DND-41 (cell line): ENCODE measurements around the gene SERBP1.
"Not testable (repeated sequence)": the region's sequence is repeated elsewhere in the genome, so short reads cannot be mapped to it uniquely, and the experiment has no call there.

Source experiments
- ATAC-seq: fragments of 200-7000 bp; cut with Tn5 transposase; 3 replicates; pipeline ENCODE4 v1.9.1; 2021; ENCODE audit warnings: low read depth; ENCODE audit not compliant: insufficient read depth
- DNase-seq: peaks from one replicate; pipeline ENCODE4 v3.0.0-alpha.2; 2020
- H2AFZ ChIP-seq: 2 replicates; pipeline ENCODE4 v1.6.0; 2012; ENCODE audit warnings: low read depth, low read length
- H3K27ac ChIP-seq: 2 replicates; pipeline ENCODE4 v1.5.1; 2012; ENCODE audit warnings: low read length, inconsistent platforms
- H3K27me3 ChIP-seq: fragments of 200-600 bp; sonication (generic); 2 replicates; pipeline ENCODE4 v1.6.0; 2012; ENCODE audit warnings: low read length, mild to moderate bottlenecking, inconsistent platforms; ENCODE audit not compliant: insufficient read depth, poor library complexity
- H3K36me3 ChIP-seq: 2 replicates; pipeline ENCODE4 v1.5.1; 2012; ENCODE audit warnings: low read length, inconsistent platforms; ENCODE audit not compliant: insufficient read depth
- H3K4me1 ChIP-seq: 2 replicates; pipeline ENCODE4 v1.5.1; 2012; ENCODE audit warnings: mild to moderate bottlenecking, low read length; ENCODE audit not compliant: insufficient read depth
- H3K4me2 ChIP-seq: 2 replicates; pipeline ENCODE4 v1.6.0; 2012; ENCODE audit warnings: mild to moderate bottlenecking, moderate library complexity, low read length, inconsistent platforms; ENCODE audit not compliant: insufficient read depth
- H3K4me3 ChIP-seq, 2 experiments: fragments of 200-600 bp in 1 of 2; shearing (Covaris generic) in 1 of 2; 2 replicates each; pipeline ENCODE4 v1.5.1; 2012 to 2016; ENCODE audit warnings: inconsistent platforms in 2 of 2, low read length in 2 of 2, mild to moderate bottlenecking in 2 of 2, low read depth in 1 of 2, moderate library complexity in 1 of 2
- H3K79me2 ChIP-seq: 2 replicates; pipeline ENCODE4 v1.6.0; 2012; ENCODE audit warnings: low read length, inconsistent platforms; ENCODE audit not compliant: insufficient read depth
- H3K9ac ChIP-seq: 2 replicates; pipeline ENCODE4 v1.6.0; 2012; ENCODE audit warnings: low read depth, mild to moderate bottlenecking, inconsistent platforms, low read length, moderate library complexity
- H3K9me3 ChIP-seq: 2 replicates; pipeline ENCODE4 v1.5.1; 2012; ENCODE audit warnings: low read length, moderate library complexity, mild to moderate bottlenecking, inconsistent platforms; ENCODE audit not compliant: insufficient read depth, severe bottlenecking
- H4K20me1 ChIP-seq: 2 replicates; pipeline ENCODE4 v1.6.0; 2012; ENCODE audit warnings: low read length; ENCODE audit not compliant: insufficient read depth
- EZH2 ChIP-seq: IDR thresholded peaks from 3 replicates; pipeline ENCODE4 v1.6.1; 2012; ENCODE audit warnings: borderline replicate concordance, low read depth, mild to moderate bottlenecking, moderate library complexity, low read length, inconsistent platforms; ENCODE audit not compliant: severe bottlenecking
- TF ChIP-seq, protein P1 (sequence below): IDR thresholded peaks from 2 replicates; pipeline ENCODE4 v1.5.1; 2012; ENCODE audit warnings: borderline replicate concordance, low read length, moderate library complexity, mild to moderate bottlenecking; ENCODE audit not compliant: poor library complexity, severe bottlenecking; ENCODE audit errors: extremely low read depth

The SERBP1 gene

DNA sequence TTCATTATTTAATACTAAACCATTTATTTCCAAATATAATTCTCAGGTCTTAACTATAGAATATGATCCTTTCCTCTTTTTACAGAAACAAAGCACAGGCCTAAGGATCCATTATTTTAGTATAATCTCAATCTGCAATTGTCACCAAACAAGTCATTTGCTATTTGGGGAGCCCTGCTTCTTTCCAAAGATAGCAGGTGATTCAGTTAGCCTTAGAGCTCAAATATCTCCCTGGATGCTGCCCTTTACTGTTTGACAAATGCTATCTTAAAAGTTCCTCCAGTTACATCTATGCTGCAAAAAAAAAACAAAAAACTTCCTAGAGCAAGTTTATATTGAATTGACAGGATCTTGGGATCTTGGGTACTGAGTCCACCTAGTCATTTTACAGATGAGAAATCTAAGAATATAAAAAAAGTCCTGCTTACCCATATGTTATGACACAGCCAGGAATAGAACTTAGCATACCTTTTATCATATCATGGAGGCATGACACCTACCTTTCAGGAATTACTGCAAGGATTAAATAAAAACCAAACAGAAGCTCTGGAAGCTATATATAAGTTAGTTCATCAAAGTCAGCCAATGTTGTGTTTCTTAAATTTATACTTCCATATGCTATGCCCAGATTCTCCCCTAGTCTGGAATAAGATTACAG is 9.2 kb downstream of the SERBP1 start:
- no peak for TF ChIP-seq EZH2
- TF ChIP-seq, protein P1, sequence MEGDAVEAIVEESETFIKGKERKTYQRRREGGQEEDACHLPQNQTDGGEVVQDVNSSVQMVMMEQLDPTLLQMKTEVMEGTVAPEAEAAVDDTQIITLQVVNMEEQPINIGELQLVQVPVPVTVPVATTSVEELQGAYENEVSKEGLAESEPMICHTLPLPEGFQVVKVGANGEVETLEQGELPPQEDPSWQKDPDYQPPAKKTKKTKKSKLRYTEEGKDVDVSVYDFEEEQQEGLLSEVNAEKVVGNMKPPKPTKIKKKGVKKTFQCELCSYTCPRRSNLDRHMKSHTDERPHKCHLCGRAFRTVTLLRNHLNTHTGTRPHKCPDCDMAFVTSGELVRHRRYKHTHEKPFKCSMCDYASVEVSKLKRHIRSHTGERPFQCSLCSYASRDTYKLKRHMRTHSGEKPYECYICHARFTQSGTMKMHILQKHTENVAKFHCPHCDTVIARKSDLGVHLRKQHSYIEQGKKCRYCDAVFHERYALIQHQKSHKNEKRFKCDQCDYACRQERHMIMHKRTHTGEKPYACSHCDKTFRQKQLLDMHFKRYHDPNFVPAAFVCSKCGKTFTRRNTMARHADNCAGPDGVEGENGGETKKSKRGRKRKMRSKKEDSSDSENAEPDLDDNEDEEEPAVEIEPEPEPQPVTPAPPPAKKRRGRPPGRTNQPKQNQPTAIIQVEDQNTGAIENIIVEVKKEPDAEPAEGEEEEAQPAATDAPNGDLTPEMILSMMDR, result no peak
- Histone ChIP-seq H3K36me3 (peaks cover 100% of the 10 kb centered on the region), H3K27ac (no peak overlapping the region), H3K4me1 (peaks cover 36% of the 10 kb centered on the region; the same call in 1 of the 2 replicates), H4K20me1 (peaks cover 93% of the 10 kb centered on the region), H3K9ac (no peak overlapping the region), H3K79me2 (peaks cover 100% of the 10 kb centered on the region), H3K9me3 (no peaks in the 10 kb centered on the region), H3K4me3 (no peak overlapping the region), H3K4me2 (peak overlapping the region; percentile 18; the same call in 1 of the 2 replicates), H3K27me3 (no peaks in the 10 kb centered on the region), H2AFZ (no peak overlapping the region)
- no peak for ATAC-seq
- no peak for DNase-seq

DNA sequence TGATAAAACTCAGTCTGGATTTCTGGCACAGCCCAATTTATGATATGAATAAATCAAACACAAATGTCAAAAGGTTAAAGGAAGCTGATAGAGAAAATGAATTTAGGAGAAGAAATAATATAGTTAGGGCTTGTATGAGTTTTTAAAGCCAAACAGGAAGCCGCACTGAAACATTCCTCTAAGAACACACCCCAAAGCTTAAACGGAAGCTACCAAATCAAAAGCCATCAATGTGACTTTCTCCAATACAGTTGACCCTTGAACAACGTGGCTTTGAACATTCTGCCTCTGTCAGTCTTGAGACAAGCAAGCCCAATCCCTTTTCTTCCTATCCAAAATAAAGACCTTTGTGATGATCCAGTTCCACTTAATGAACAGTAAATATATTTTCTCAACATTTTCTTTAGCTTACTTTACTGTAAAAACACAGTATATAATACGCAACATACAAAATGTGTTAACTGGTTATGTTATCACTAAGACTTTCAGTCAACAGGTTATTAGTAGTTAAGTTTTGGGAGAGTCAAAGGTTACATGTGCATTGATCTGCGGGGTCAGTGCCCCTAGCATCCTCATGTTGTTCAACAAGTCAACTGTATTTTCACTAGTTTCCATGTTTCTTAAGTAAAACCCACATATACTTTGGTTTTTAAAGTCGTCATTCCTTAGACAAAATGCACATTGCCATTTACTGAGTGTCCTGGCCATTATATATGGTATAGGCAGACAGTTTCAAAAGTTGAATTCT is 11.2 kb downstream of the SERBP1 start:
- Histone ChIP-seq H3K79me2 (peaks cover 99% of the 10 kb centered on the region), H3K27ac (no peak overlapping the region), H3K9ac (no peak overlapping the region), H3K4me2 (no peak overlapping the region), H4K20me1 (peaks cover 93% of the 10 kb centered on the region), H3K27me3 (no peaks in the 10 kb centered on the region), H3K9me3 (no peaks in the 10 kb centered on the region), H3K4me3 (no peak overlapping the region), H3K36me3 (peaks cover 100% of the 10 kb centered on the region), H3K4me1 (peaks cover 23% of the 10 kb centered on the region; the same call in 1 of the 2 replicates), H2AFZ (no peak overlapping the region)
- DNase-seq, result no peak
- no peak for ATAC-seq
- TF ChIP-seq, protein P1, result no peak
- TF ChIP-seq EZH2, result no peak

DNA sequence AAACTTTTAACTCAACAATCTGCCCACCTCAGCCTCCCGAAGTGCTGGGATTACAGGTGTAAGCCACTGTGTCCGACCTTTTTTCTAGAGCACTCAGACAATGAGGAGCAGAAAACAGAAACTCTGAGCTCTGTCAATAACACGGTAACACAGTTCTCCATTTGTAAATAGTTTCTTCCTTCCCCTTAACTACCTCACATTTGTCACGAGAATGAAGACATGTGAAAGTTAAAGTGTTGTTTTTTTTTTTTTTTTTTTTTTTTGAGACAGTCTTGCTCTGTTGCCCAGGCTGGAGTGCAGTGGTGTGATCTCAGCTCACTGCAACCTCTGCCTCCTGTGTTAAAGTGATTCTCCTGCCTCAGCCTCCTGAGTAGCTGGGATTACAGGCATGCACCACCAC is 12.5 kb downstream of the SERBP1 start:
- not testable (repeated sequence) for H3K9ac ChIP-seq, DNase-seq, H3K9me3 ChIP-seq, H2AFZ ChIP-seq, ATAC-seq, H3K4me2 ChIP-seq, H3K27me3 ChIP-seq, H3K4me3 ChIP-seq, H3K27ac ChIP-seq
- H3K4me1 ChIP-seq, result peaks cover 13% of the 10 kb centered on the region; the same call in 1 of the 2 replicates
- H4K20me1 ChIP-seq, result peaks cover 90% of the 10 kb centered on the region
- H3K36me3 ChIP-seq, result peaks cover 100% of the 10 kb centered on the region
- peaks cover 86% of the 10 kb centered on the region for H3K79me2 ChIP-seq

DNA sequence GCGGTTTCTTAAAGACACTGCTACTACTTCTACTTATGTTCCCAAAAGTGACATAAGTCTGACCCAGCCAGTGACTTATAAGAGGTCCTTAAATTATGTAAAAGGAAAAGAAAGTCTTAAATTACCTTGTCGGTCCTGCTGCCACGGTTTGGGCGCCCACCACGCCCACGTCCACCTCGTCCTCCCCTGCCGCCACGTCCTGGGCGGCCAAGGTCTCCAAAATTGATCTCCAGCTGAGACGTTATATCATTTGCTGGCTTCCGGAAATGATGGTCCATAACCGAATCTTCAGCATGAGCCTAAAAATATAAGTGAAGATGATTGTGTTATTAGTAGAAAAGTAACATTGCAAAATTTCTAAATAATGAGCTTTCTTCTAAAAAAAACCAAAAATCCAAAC is 15.2 kb downstream of the SERBP1 start:
- no peak overlapping the region for H2AFZ ChIP-seq
- DNase-seq (no peak), ATAC-seq (no peak)
- no peak overlapping the region for H3K4me3 ChIP-seq
- TF ChIP-seq, protein P1, result no peak
- no peak for TF ChIP-seq EZH2
- H3K36me3 ChIP-seq, result peaks cover 96% of the 10 kb centered on the region
- H4K20me1 ChIP-seq, result peaks cover 76% of the 10 kb centered on the region
- H3K79me2 ChIP-seq, result peaks cover 62% of the 10 kb centered on the region
- no peak overlapping the region for H3K9ac ChIP-seq
- H3K27me3 ChIP-seq, result no peaks in the 10 kb centered on the region
- no peaks in the 10 kb centered on the region for H3K9me3 ChIP-seq
- H3K4me1 ChIP-seq, result no peaks in the 10 kb centered on the region; the same call in 1 of the 2 replicates
- no peak overlapping the region for H3K4me2 ChIP-seq
- no peak overlapping the region for H3K27ac ChIP-seq
